Measurements from ENCODE around the gene CLDN9. TPM values are rescaled to one million over a fixed set of nuclear protein-coding genes. Genes with fewer than 3 reads are reported as not detected.
A peak's percentile ranks its signal among the peaks of the same experiment; 100 is the strongest.

The CLDN9 gene
- total and polyA plus RNA-seq, 9 of the 15 experiments (the other 6 are each of a cell fraction or from before 2014, with no cell fraction given) = 0.12 to 0.44 (median 0.22) TPM; not detected in 4

GRCh38 chr16:2982402-2982801 lies 30.3 kb upstream of the CLDN9 start (continued):
- TF ChIP-seq HLTF (IDR thresholded peaks at IDR 0.05) (peak; percentile 72; the same call in 1 of the 2 replicates), TAL1 (IDR thresholded peaks at IDR 0.05) (0 out of 2 replicates have a peak, but pooled peaks have one; percentile 17), ETS2 (tag; IDR thresholded peaks at IDR 0.05; ENCODE audit: borderline replicate concordance, poor library complexity, severe bottlenecking) (no peak), ZFP1 (CRISPR knock-in tag; IDR thresholded peaks at IDR 0.05) (no peak), HIVEP1 (CRISPR knock-in tag; IDR thresholded peaks at IDR 0.05) (no peak), BCL6 (CRISPR knock-in tag; IDR thresholded peaks at IDR 0.05) (no peak), TFAM (CRISPR knock-in tag; conservative IDR thresholded peaks at IDR 0.05) (no peak), HEY1 (CRISPR knock-in tag; IDR thresholded peaks at IDR 0.05; ENCODE audit: borderline replicate concordance) (0 out of 2 replicates have a peak, but pooled peaks have one; percentile 33), ZNF764 (CRISPR knock-in tag; IDR thresholded peaks at IDR 0.05; ENCODE audit: low read depth) (no peak), HDAC8 (tag; IDR thresholded peaks at IDR 0.05) (no peak), BHLHE40 (IDR thresholded peaks at IDR 0.05; ENCODE audit: low read length) (no peak)
- TF ChIP-seq, protein P1, sequence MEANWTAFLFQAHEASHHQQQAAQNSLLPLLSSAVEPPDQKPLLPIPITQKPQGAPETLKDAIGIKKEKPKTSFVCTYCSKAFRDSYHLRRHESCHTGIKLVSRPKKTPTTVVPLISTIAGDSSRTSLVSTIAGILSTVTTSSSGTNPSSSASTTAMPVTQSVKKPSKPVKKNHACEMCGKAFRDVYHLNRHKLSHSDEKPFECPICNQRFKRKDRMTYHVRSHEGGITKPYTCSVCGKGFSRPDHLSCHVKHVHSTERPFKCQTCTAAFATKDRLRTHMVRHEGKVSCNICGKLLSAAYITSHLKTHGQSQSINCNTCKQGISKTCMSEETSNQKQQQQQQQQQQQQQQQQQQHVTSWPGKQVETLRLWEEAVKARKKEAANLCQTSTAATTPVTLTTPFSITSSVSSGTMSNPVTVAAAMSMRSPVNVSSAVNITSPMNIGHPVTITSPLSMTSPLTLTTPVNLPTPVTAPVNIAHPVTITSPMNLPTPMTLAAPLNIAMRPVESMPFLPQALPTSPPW (CRISPR knock-in tag; IDR thresholded peaks at IDR 0.05) = no peak
- TF ChIP-seq, protein P2, sequence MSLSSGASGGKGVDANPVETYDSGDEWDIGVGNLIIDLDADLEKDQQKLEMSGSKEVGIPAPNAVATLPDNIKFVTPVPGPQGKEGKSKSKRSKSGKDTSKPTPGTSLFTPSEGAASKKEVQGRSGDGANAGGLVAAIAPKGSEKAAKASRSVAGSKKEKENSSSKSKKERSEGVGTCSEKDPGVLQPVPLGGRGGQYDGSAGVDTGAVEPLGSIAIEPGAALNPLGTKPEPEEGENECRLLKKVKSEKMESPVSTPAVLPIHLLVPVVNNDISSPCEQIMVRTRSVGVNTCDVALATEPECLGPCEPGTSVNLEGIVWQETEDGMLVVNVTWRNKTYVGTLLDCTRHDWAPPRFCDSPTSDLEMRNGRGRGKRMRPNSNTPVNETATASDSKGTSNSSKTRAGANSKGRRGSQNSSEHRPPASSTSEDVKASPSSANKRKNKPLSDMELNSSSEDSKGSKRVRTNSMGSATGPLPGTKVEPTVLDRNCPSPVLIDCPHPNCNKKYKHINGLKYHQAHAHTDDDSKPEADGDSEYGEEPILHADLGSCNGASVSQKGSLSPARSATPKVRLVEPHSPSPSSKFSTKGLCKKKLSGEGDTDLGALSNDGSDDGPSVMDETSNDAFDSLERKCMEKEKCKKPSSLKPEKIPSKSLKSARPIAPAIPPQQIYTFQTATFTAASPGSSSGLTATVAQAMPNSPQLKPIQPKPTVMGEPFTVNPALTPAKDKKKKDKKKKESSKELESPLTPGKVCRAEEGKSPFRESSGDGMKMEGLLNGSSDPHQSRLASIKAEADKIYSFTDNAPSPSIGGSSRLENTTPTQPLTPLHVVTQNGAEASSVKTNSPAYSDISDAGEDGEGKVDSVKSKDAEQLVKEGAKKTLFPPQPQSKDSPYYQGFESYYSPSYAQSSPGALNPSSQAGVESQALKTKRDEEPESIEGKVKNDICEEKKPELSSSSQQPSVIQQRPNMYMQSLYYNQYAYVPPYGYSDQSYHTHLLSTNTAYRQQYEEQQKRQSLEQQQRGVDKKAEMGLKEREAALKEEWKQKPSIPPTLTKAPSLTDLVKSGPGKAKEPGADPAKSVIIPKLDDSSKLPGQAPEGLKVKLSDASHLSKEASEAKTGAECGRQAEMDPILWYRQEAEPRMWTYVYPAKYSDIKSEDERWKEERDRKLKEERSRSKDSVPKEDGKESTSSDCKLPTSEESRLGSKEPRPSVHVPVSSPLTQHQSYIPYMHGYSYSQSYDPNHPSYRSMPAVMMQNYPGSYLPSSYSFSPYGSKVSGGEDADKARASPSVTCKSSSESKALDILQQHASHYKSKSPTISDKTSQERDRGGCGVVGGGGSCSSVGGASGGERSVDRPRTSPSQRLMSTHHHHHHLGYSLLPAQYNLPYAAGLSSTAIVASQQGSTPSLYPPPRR (CRISPR knock-in tag; IDR thresholded peaks at IDR 0.05; ENCODE audit: borderline replicate concordance) = no peak
- TF ChIP-seq, protein P3, sequence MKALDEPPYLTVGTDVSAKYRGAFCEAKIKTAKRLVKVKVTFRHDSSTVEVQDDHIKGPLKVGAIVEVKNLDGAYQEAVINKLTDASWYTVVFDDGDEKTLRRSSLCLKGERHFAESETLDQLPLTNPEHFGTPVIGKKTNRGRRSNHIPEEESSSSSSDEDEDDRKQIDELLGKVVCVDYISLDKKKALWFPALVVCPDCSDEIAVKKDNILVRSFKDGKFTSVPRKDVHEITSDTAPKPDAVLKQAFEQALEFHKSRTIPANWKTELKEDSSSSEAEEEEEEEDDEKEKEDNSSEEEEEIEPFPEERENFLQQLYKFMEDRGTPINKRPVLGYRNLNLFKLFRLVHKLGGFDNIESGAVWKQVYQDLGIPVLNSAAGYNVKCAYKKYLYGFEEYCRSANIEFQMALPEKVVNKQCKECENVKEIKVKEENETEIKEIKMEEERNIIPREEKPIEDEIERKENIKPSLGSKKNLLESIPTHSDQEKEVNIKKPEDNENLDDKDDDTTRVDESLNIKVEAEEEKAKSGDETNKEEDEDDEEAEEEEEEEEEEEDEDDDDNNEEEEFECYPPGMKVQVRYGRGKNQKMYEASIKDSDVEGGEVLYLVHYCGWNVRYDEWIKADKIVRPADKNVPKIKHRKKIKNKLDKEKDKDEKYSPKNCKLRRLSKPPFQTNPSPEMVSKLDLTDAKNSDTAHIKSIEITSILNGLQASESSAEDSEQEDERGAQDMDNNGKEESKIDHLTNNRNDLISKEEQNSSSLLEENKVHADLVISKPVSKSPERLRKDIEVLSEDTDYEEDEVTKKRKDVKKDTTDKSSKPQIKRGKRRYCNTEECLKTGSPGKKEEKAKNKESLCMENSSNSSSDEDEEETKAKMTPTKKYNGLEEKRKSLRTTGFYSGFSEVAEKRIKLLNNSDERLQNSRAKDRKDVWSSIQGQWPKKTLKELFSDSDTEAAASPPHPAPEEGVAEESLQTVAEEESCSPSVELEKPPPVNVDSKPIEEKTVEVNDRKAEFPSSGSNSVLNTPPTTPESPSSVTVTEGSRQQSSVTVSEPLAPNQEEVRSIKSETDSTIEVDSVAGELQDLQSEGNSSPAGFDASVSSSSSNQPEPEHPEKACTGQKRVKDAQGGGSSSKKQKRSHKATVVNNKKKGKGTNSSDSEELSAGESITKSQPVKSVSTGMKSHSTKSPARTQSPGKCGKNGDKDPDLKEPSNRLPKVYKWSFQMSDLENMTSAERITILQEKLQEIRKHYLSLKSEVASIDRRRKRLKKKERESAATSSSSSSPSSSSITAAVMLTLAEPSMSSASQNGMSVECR (CRISPR knock-in tag; IDR thresholded peaks at IDR 0.05) = no peak
- TF ChIP-seq, protein P4, sequence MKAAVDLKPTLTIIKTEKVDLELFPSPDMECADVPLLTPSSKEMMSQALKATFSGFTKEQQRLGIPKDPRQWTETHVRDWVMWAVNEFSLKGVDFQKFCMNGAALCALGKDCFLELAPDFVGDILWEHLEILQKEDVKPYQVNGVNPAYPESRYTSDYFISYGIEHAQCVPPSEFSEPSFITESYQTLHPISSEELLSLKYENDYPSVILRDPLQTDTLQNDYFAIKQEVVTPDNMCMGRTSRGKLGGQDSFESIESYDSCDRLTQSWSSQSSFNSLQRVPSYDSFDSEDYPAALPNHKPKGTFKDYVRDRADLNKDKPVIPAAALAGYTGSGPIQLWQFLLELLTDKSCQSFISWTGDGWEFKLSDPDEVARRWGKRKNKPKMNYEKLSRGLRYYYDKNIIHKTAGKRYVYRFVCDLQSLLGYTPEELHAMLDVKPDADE (conservative IDR thresholded peaks at IDR 0.05; ENCODE audit: control insufficient read depth, low read depth, low read length) = no peak
